ENCODE results near the gene IL1A.

The IL1A gene

GRCh38 chr2:112819081-112819480 lies 34.8 kb upstream of the IL1A start:
- no peak for DNase-seq
- H3K36me3 ChIP-seq, result no peaks in the 10 kb centered on the region
- H3K9me3 ChIP-seq, result no peaks in the 10 kb centered on the region
- H3K4me3 ChIP-seq (ENCODE audit: low read depth, low read length), result no peak overlapping the region
- H3K27me3 ChIP-seq, result no peaks in the 10 kb centered on the region
- TF ChIP-seq, protein P1, sequence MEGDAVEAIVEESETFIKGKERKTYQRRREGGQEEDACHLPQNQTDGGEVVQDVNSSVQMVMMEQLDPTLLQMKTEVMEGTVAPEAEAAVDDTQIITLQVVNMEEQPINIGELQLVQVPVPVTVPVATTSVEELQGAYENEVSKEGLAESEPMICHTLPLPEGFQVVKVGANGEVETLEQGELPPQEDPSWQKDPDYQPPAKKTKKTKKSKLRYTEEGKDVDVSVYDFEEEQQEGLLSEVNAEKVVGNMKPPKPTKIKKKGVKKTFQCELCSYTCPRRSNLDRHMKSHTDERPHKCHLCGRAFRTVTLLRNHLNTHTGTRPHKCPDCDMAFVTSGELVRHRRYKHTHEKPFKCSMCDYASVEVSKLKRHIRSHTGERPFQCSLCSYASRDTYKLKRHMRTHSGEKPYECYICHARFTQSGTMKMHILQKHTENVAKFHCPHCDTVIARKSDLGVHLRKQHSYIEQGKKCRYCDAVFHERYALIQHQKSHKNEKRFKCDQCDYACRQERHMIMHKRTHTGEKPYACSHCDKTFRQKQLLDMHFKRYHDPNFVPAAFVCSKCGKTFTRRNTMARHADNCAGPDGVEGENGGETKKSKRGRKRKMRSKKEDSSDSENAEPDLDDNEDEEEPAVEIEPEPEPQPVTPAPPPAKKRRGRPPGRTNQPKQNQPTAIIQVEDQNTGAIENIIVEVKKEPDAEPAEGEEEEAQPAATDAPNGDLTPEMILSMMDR (IDR thresholded peaks at IDR 0.05; ENCODE audit: low read depth, low read length), result no peak
- no peaks in the 10 kb centered on the region for H3K4me1 ChIP-seq

DNA sequence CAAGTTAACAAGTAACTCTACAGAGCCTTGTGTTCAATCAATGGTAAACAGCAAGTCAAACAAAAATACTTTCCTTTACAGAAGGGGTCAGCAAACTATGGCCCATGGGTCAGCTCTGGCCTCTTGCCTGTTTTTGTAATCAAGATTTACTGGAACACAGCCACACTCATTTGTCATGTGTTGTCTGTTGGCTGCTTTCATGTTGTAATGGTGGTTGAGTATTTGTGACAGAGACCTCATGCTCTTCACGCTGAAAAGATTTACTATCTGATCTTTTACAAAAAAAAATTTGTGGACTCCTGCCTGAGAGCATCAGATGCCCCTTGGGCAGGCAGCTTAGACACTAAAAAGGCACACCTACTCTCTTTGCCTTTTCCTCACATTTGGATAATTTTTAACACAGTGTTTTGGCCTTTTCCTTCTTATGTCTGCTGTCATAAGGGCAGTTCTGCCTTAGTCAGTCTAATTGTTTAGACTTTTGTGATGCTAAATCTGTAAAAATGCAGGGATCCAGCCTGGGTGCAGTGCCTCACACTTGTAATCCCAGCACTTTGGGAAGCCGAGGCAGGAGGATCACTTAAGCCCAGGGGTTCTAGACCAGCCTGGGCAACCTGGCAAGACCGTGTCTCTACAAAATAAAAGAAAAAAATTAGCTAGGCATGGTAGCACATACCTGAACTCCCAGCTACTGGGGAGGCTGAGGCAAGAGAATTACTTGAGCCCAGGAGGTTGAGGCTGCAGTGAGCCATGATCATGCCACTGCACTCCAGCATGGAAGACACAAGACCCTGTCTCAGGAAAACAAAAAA lies 34.0 kb upstream of the IL1A start:
- H3K4me1 ChIP-seq, result no peaks in the 10 kb centered on the region

GRCh38 chr2:112817082-112817689 lies 32.9 kb upstream of the IL1A start:
- H3K27me3 ChIP-seq, result no peaks in the 10 kb centered on the region
- no peaks in the 10 kb centered on the region for H3K9me3 ChIP-seq
- TF ChIP-seq, protein P1 (IDR thresholded peaks at IDR 0.05; ENCODE audit: low read depth, low read length), result no peak
- H3K4me1 ChIP-seq, result no peaks in the 10 kb centered on the region
- H3K4me3 ChIP-seq (ENCODE audit: low read depth, low read length), result no peak overlapping the region
- no peaks in the 10 kb centered on the region for H3K36me3 ChIP-seq
- DNase-seq, result no peak

More for the DNA sequence above, 34.0 kb upstream of the IL1A start:
- DNase-seq, result no peak
- Histone ChIP-seq H3K9me3 (no peaks in the 10 kb centered on the region), H3K4me3 (ENCODE audit: low read depth, low read length) (no peak overlapping the region), H3K27me3 (no peaks in the 10 kb centered on the region), H3K36me3 (no peaks in the 10 kb centered on the region)
- TF ChIP-seq, protein P1 (IDR thresholded peaks at IDR 0.05; ENCODE audit: low read depth, low read length), result no peak

DNA sequence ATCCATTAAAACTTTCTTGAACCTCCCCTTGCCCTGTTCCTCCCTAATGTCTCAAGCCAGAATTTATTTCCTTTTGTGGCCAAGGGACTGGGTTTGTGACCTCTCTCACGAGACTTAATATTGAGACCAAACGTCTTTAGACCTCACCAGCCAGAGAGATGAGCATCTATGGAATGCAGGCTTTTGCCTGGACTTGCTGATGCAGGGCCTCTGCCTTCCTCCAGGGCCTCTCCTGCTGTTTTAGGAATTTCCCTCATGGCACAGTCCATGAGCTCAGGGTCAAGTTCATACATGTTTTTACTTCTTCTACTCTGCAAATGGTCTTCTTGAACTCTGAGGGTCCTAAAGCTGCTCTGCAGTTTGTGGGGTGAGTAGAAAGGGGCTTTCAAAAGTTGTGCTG lies 30.0 kb upstream of the IL1A start:
- H3K9me3 ChIP-seq, result no peaks in the 10 kb centered on the region
- H3K36me3 ChIP-seq, result no peaks in the 10 kb centered on the region
- no peak overlapping the region for H3K4me3 ChIP-seq (ENCODE audit: low read depth, low read length)
- no peaks in the 10 kb centered on the region for H3K4me1 ChIP-seq
- H3K27me3 ChIP-seq, result no peaks in the 10 kb centered on the region
- TF ChIP-seq, protein P1 (IDR thresholded peaks at IDR 0.05; ENCODE audit: low read depth, low read length), result no peak
- DNase-seq, result no peak

GRCh38 chr2:112813280-112813966 lies 29.1 kb upstream of the IL1A start:
- no peaks in the 10 kb centered on the region for H3K27me3 ChIP-seq
- H3K4me3 ChIP-seq (ENCODE audit: low read depth, low read length), result no peak overlapping the region
- no peaks in the 10 kb centered on the region for H3K4me1 ChIP-seq
- no peak for DNase-seq
- H3K36me3 ChIP-seq, result no peaks in the 10 kb centered on the region
- H3K9me3 ChIP-seq, result no peaks in the 10 kb centered on the region
- TF ChIP-seq, protein P1 (IDR thresholded peaks at IDR 0.05; ENCODE audit: low read depth, low read length), result no peak

All from BE2C (cell line).